Measurements from ENCODE around the gene EPHB1. TPM values are rescaled to one million over a fixed set of nuclear protein-coding genes. Genes with fewer than 3 reads are reported as not detected.

EPHB1 gene
- total RNA-seq, 4 donors from 2014 or later: 0.30 to 5.3 (median 2.6) TPM

- Histone ChIP-seq H3K27ac (no peak overlapping the region), H3K4me1 (no peaks in the 10 kb centered on the region), H3K27me3 (no peaks in the 10 kb centered on the region), H3K9me3 (no peaks in the 10 kb centered on the region), H3K4me3 (no peak overlapping the region), H3K36me3 (no peaks in the 10 kb centered on the region)
- WGBS, 2 donors: 60 to 77% methylated on average over 3 of the region's 3 CpGs
- no peak for TF ChIP-seq POLR2A (IDR thresholded peaks at IDR 0.05)
- TF ChIP-seq CTCF (IDR thresholded peaks at IDR 0.05): no peak
- TF ChIP-seq EP300 (IDR thresholded peaks at IDR 0.05): no peak
- no peak for DNase-seq (ENCODE audit: low spot score in 2 of 2)
Measured at GRCh38 chr3:135217730-135218129, 422.7 kb downstream of the EPHB1 start.

DNA sequence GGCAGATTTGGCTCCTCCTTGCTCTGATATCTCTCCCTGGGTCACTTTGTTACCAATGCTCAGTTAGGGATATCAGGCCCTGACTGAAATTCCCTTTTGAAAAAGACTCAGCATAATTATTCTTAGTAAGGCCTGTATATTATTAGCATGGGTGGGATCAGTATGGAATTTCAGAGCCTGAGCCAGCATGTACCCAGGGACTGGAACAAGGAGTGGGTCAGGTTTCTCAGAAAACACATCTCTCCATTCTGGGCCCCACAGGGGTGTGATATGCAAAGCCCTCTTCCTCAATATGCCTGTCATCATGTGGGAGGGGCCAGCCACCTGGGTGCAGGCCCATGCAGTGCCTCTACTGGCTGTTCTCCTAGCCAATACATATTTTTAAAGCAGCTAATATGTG lies 423.2 kb downstream of the EPHB1 start:
- Histone ChIP-seq H3K27ac (no peak overlapping the region), H3K27me3 (no peaks in the 10 kb centered on the region), H3K36me3 (no peaks in the 10 kb centered on the region), H3K4me1 (no peaks in the 10 kb centered on the region), H3K9me3 (no peaks in the 10 kb centered on the region), H3K4me3 (no peak overlapping the region)
- no peak for DNase-seq (ENCODE audit: low spot score in 2 of 2)
- TF ChIP-seq EP300 (IDR thresholded peaks at IDR 0.05) (no peak), CTCF (IDR thresholded peaks at IDR 0.05) (no peak), POLR2A (IDR thresholded peaks at IDR 0.05) (no peak)

DNA sequence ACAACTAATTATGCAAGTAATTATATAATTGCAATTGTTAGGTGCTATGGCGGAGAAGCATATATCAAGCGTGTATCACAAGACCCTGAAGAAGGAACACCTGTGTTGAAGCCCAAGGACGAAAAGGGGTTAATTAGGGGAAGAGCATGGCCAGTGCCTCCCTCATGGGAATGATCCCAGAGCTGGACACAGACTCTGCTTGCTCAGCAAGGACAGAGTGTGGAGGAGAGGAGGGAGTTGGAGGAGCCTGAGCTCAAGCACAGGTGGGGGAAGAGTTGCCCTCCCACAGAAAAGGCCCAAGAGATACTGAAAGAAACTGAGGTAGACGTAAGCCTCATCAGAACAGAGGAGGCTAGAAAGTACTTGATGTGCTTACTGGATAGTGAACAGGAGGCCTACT lies 423.7 kb downstream of the EPHB1 start:
- no peak overlapping the region for H3K27ac ChIP-seq
- no peak for TF ChIP-seq POLR2A (IDR thresholded peaks at IDR 0.05)
- no peak for TF ChIP-seq CTCF (IDR thresholded peaks at IDR 0.05)
- no peak for TF ChIP-seq EP300 (IDR thresholded peaks at IDR 0.05)
- H3K36me3 ChIP-seq: no peaks in the 10 kb centered on the region
- no peaks in the 10 kb centered on the region for H3K27me3 ChIP-seq
- no peak for DNase-seq (ENCODE audit: low spot score in 2 of 2)
- H3K4me1 ChIP-seq: no peaks in the 10 kb centered on the region
- H3K4me3 ChIP-seq: no peak overlapping the region
- no peaks in the 10 kb centered on the region for H3K9me3 ChIP-seq
- 88 to 90% methylated on average over 4 of the region's 4 CpGs for WGBS, 2 donors

GRCh38 chr3:135224815-135225362 lies 429.8 kb downstream of the EPHB1 start:
- Histone ChIP-seq H3K4me1 (no peaks in the 10 kb centered on the region), H3K36me3 (no peaks in the 10 kb centered on the region), H3K4me3 (no peak overlapping the region), H3K27me3 (no peaks in the 10 kb centered on the region), H3K9me3 (no peaks in the 10 kb centered on the region), H3K27ac (no peak overlapping the region)
- 56 to 57% methylated on average over 5 of the region's 5 CpGs for WGBS, 2 donors
- no peak for DNase-seq (ENCODE audit: low spot score in 2 of 2)
- TF ChIP-seq CTCF (IDR thresholded peaks at IDR 0.05): no peak
- no peak for TF ChIP-seq POLR2A (IDR thresholded peaks at IDR 0.05)
- no peak for TF ChIP-seq EP300 (IDR thresholded peaks at IDR 0.05)

DNA sequence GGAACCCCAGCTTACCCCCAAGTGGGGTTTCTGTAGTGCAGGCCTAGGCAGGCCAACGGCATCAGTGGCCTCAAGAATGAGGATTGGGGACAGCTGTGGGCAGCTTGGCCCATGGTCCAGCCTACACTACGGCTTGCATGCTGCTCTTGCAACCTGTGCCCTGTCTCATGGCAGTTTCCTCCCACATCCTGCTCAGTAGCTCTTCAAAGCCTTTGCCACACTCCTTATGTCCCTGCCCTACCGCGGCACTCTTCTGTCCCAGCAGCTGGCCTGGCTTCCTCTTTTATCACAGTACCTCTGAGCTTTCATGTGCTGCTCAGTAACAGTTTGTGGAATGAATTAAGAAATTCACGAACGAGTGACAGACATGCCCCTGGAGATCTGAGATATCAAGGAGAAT lies 431.0 kb downstream of the EPHB1 start:
- Histone ChIP-seq H3K4me1 (no peaks in the 10 kb centered on the region), H3K27ac (no peak overlapping the region), H3K4me3 (no peak overlapping the region), H3K27me3 (no peaks in the 10 kb centered on the region), H3K9me3 (no peaks in the 10 kb centered on the region), H3K36me3 (no peaks in the 10 kb centered on the region)
- 70 to 77% methylated on average over 6 of the region's 6 CpGs for WGBS, 2 donors
- no peak for TF ChIP-seq CTCF (IDR thresholded peaks at IDR 0.05)
- no peak for TF ChIP-seq POLR2A (IDR thresholded peaks at IDR 0.05)
- TF ChIP-seq EP300 (IDR thresholded peaks at IDR 0.05): no peak
- DNase-seq (ENCODE audit: low spot score in 2 of 2): no peak
